Chondrocyte (in vitro differentiated cells): ENCODE results near the gene ZNF460. TPM values are rescaled to one million over a fixed set of nuclear protein-coding genes. Genes with fewer than 3 reads are reported as not detected.
A peak's percentile ranks its signal among the peaks of the same experiment; 100 is the strongest.

Experiments used
- DNase-seq: peaks from one replicate; pipeline ENCODE4 v3.0.0; 2021; ENCODE audit warnings: mixed read lengths, low spot score
- H3K27ac Mint-ChIP-seq: one replicate; pipeline ENCODE4 v1.8.0; 2021; ENCODE audit warnings: mild to moderate bottlenecking, moderate library complexity, mixed read lengths; ENCODE audit not compliant: unreplicated experiment
- H3K27me3 Mint-ChIP-seq: 2 replicates; pipeline ENCODE4 v1.8.0; 2021; ENCODE audit warnings: low read depth, mixed read lengths
- H3K36me3 Mint-ChIP-seq: 2 replicates; pipeline ENCODE4 v1.8.0; 2021; ENCODE audit warnings: low read depth, mixed read lengths
- H3K4me1 Mint-ChIP-seq: 2 replicates; pipeline ENCODE4 v1.8.0; 2021; ENCODE audit warnings: low read depth, mild to moderate bottlenecking, mixed read lengths
- H3K4me3 Mint-ChIP-seq: one replicate; pipeline ENCODE4 v1.8.0; 2021; ENCODE audit warnings: mild to moderate bottlenecking, moderate library complexity, mixed read lengths; ENCODE audit not compliant: unreplicated experiment
- H3K9me3 Mint-ChIP-seq: 2 replicates; pipeline ENCODE4 v1.8.0; 2021; ENCODE audit warnings: low read depth, mixed read lengths
- total RNA-seq: library from RNA; stranded (reverse); gene quantifications from 3 replicates; pipeline ENCODE4 v1.2.1, GENCODE V29; 2021
- TF ChIP-seq, protein P1 (sequence below): fragments of 200-600 bp; sonication (generic); IDR thresholded peaks from 2 replicates; pipeline ENCODE4 v1.5.0; 2021; ENCODE audit warnings: antibody characterized with exemption, mild to moderate bottlenecking, moderate library complexity

The ZNF460 gene
- total RNA-seq, 1 donor from 2014 or later, result 81.4 TPM

DNA sequence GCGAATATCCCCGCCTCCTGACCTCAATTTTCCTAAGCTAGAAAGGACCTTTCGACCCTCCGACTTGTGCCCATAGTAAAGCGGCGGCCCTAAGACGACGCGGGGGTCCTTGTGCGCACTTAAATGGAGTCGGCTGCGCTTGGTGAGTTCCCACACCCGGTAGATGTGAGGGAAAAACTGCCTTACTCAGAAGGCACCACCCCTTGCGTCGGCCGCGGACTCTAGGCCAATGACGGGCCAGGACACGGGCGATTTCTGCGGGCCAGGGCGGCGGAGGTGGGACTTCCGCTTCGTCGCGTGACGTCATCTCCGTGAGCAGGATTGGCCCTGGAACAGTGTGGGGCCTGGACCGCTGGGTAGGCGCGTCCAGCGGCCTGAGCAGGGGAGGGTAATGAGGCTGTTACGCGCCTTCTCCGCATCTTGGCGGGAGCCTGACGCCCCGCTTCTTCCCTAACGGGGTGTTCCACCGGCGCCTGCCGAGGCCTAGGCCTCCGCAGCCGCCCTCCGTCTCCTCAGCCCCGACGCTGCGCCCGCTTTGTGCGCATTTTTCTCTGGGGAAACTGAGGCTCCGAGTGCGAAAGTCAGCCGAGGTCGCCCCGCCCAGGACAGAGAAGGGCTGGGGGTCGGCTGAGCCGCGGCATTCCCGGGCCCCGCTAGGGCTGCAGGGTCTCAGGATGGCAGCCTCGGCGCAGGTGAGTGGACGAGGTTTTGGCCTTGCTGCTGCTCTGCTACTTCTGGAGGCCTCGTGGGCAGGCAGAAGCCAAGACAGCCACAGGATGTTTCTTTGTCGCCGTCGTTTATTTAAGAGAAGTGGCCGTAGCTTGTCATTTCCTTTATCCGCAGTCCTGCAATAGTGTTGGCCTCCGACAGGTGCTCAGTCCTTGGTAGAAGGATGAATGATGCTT, 40.1 kb downstream of the ZNF460 start, which contains the start of gene ZNF543:
Gene ZNF543, plus strand, starts transcription at position 293 of the 905 bp plus-strand sequence. Its CDS starts 382 bp downstream, at position 675.
- DNase-seq, result peak; percentile 99
- Mint-ChIP-seq H3K9me3 (peaks cover under 1% of the 10 kb centered on the region), H3K4me1 (peaks cover 30% of the 10 kb centered on the region), H3K27ac (peak within 1 kb of the TSS; percentile 98), H3K27me3 (peaks cover 5% of the 10 kb centered on the region), H3K36me3 (peaks cover 7% of the 10 kb centered on the region), H3K4me3 (peak within 1 kb of the TSS; percentile 95)
- TF ChIP-seq, protein P1, sequence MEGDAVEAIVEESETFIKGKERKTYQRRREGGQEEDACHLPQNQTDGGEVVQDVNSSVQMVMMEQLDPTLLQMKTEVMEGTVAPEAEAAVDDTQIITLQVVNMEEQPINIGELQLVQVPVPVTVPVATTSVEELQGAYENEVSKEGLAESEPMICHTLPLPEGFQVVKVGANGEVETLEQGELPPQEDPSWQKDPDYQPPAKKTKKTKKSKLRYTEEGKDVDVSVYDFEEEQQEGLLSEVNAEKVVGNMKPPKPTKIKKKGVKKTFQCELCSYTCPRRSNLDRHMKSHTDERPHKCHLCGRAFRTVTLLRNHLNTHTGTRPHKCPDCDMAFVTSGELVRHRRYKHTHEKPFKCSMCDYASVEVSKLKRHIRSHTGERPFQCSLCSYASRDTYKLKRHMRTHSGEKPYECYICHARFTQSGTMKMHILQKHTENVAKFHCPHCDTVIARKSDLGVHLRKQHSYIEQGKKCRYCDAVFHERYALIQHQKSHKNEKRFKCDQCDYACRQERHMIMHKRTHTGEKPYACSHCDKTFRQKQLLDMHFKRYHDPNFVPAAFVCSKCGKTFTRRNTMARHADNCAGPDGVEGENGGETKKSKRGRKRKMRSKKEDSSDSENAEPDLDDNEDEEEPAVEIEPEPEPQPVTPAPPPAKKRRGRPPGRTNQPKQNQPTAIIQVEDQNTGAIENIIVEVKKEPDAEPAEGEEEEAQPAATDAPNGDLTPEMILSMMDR, result peak; percentile 10

DNA sequence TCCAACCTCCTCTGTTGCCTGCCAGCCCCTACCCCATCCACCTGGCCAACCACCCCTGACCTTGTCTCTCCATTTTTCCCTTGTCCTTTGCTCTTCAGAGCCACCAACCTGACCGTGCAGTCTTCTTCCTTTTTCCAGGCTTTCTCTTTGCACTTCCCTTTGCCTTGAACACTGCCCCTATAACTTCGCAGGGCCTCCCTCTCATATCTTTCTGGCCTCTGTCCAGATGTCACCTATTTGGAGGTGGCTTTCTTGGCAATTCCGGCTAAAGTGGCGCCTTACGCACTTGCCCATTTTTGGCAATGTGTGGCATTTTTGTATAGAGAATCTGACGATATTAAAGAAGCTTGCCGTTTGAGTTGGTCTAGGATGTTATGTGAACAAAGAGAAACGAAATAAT, 40.8 kb downstream of the ZNF460 start:
- Mint-ChIP-seq H3K27ac (peak overlapping the region; percentile 98), H3K4me3 (peak overlapping the region; percentile 95), H3K9me3 (no peaks in the 10 kb centered on the region), H3K27me3 (peaks cover 2% of the 10 kb centered on the region), H3K4me1 (peaks cover 30% of the 10 kb centered on the region), H3K36me3 (peaks cover 13% of the 10 kb centered on the region)
- TF ChIP-seq, protein P1, result no peak
- DNase-seq, result no peak

GRCh38 chr19:57321751-57322150, 41.5 kb downstream of the ZNF460 start:
- TF ChIP-seq, protein P1, result no peak
- Mint-ChIP-seq H3K4me1 (peaks cover 30% of the 10 kb centered on the region), H3K27me3 (peaks cover under 1% of the 10 kb centered on the region), H3K4me3 (peak overlapping the region; percentile 95), H3K36me3 (peaks cover 18% of the 10 kb centered on the region), H3K27ac (peak overlapping the region; percentile 98), H3K9me3 (no peaks in the 10 kb centered on the region)
- DNase-seq, result no peak

DNA sequence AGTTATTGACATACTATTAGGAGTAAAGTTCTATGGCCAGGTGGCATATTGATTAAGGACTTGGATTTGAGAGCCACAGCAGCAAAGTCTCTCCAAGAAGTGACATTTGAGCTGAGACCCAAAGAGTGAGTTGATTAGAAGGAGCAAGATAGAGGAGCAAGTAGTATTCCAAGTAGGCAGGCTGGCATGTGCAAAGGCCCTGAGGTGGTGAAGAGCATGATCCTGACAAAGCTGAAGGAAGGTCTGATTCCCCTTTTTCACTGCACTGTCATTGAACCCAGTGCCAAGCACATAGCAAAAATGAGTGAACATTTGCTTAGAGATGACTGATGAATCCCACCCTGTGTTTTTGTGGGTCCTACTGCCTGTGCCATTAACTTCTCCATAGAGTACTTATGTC, 44.7 kb downstream of the ZNF460 start:
- DNase-seq, result no peak
- peaks cover 7% of the 10 kb centered on the region for H3K9me3 Mint-ChIP-seq
- H3K36me3 Mint-ChIP-seq, result peaks cover 44% of the 10 kb centered on the region
- peaks cover 25% of the 10 kb centered on the region for H3K4me1 Mint-ChIP-seq
- no peaks in the 10 kb centered on the region for H3K27me3 Mint-ChIP-seq
- TF ChIP-seq, protein P1, result no peak
- H3K27ac Mint-ChIP-seq, result no peak overlapping the region
- no peak overlapping the region for H3K4me3 Mint-ChIP-seq

- Mint-ChIP-seq H3K27me3 (no peaks in the 10 kb centered on the region), H3K36me3 (peaks cover 47% of the 10 kb centered on the region), H3K4me1 (no peaks in the 10 kb centered on the region), H3K4me3 (no peak overlapping the region), H3K27ac (no peak overlapping the region), H3K9me3 (peaks cover 7% of the 10 kb centered on the region)
- no peak for DNase-seq
- TF ChIP-seq, protein P1, result no peak
Measured at GRCh38 chr19:57327993-57328392, 47.7 kb downstream of the ZNF460 start.
